Activated naive CD4-positive, alpha-beta T cell treated with anti-CD3 and anti-CD28 coated beads, Interleukin-2, amount 50 U/mL, for 24 hours (primary cell): Measurements from ENCODE around the gene GNAT3.

Experiments used
- H3K27ac Mint-ChIP-seq: one replicate; pipeline ENCODE4 v1.8.0; 2021; ENCODE audit warnings: mild to moderate bottlenecking, mixed read lengths
- H3K27me3 Mint-ChIP-seq: one replicate; pipeline ENCODE4 v1.8.0; 2021; ENCODE audit warnings: mixed read lengths
- H3K36me3 Mint-ChIP-seq: one replicate; pipeline ENCODE4 v1.8.0; 2021; ENCODE audit warnings: mixed read lengths
- H3K4me1 Mint-ChIP-seq: one replicate; pipeline ENCODE4 v1.8.0; 2021; ENCODE audit warnings: mixed read lengths
- H3K4me3 Mint-ChIP-seq: one replicate; pipeline ENCODE4 v1.8.0; 2021; ENCODE audit warnings: mild to moderate bottlenecking, mixed read lengths
- H3K9me3 Mint-ChIP-seq: one replicate; pipeline ENCODE4 v1.8.0; 2021; ENCODE audit warnings: mixed read lengths

Gene GNAT3

DNA sequence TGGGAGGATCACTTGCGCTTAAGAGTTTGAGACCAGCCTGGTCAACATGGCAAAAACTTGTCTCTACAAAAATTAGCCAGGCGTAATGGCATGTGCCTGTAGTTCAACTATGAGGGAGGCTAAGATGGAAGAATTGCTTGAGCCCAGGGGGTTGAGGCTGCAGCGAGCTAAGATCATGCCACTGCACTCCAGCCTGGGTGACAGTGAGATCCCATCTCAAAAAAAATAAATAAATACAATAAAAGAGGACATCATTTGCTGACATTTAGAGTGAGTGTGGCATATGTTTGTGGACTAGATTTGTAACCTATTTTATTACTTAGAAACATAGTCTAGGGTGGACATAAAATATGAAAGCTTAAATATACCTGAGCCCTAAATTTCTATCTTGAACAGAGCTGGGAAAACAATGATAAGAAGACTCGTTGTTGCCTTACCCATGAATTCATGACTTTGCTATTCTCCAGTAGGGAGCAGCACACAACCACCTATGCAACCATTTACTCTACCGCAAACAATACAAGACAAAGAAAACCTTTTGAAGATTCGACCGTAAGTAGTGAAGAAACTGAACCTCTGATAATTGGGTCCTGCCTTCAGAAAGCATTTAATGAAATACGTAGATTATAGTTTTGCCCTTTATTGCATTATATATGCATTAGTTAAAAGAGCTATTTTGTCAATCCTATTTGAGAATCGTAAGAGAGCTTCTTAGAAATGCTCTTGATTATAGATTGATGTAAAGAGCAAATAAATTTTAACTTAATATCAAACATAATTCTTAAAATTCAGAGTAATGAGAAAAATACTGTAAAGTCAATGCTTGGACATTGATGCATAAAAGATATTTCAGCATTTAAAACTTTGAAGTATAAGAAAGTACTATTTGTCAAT is 83.5 kb downstream of the GNAT3 start:
- Mint-ChIP-seq H3K9me3 (peaks cover 7% of the 10 kb centered on the region), H3K27ac (no peak overlapping the region), H3K4me1 (no peaks in the 10 kb centered on the region), H3K36me3 (no peaks in the 10 kb centered on the region), H3K27me3 (no peaks in the 10 kb centered on the region), H3K4me3 (no peak overlapping the region)

DNA sequence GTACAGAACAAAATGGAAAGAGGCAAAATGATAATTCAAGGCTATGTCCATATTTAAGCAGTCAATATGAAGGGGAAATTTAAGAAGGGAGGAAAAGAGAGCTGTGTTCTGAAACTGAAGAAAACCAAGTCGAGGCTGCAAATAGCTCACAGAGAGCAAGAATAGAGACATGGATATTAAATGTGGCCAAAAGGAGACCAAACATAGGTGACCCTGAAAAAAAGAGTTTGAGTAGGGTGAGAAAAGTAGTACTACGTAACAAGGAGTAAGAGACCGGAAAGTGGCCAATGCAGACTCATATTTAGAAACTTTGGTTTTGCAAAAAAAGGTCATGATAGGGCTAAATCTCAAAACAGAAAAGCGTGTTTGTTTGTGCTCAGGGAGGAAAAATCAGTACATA is 84.6 kb downstream of the GNAT3 start:
- no peaks in the 10 kb centered on the region for H3K4me1 Mint-ChIP-seq
- H3K27me3 Mint-ChIP-seq: no peaks in the 10 kb centered on the region
- peaks cover 7% of the 10 kb centered on the region for H3K9me3 Mint-ChIP-seq
- H3K4me3 Mint-ChIP-seq: no peak overlapping the region
- H3K27ac Mint-ChIP-seq: no peak overlapping the region
- H3K36me3 Mint-ChIP-seq: no peaks in the 10 kb centered on the region

DNA sequence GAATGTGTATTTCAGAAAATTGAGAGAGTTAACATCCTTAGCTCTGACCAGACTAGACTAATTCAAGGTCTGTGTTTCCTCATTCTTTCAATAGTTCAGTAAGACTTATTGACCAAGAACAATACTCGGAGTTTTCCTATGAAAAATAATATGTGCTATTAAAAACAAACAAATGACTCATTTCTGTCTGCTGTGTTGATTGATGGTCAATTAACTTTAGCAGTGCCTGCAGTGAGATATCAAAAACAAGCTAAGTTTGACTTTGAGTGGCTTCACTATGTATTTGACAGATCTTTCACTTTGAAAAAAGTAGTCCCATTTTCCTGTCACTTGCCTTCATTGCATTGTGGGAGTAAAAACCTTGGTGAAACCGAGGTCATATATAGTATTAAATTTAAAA is 91.0 kb downstream of the GNAT3 start:
- no peak overlapping the region for H3K4me3 Mint-ChIP-seq
- H3K4me1 Mint-ChIP-seq: no peaks in the 10 kb centered on the region
- H3K27ac Mint-ChIP-seq: no peak overlapping the region
- no peaks in the 10 kb centered on the region for H3K9me3 Mint-ChIP-seq
- H3K36me3 Mint-ChIP-seq: no peaks in the 10 kb centered on the region
- H3K27me3 Mint-ChIP-seq: no peaks in the 10 kb centered on the region

DNA sequence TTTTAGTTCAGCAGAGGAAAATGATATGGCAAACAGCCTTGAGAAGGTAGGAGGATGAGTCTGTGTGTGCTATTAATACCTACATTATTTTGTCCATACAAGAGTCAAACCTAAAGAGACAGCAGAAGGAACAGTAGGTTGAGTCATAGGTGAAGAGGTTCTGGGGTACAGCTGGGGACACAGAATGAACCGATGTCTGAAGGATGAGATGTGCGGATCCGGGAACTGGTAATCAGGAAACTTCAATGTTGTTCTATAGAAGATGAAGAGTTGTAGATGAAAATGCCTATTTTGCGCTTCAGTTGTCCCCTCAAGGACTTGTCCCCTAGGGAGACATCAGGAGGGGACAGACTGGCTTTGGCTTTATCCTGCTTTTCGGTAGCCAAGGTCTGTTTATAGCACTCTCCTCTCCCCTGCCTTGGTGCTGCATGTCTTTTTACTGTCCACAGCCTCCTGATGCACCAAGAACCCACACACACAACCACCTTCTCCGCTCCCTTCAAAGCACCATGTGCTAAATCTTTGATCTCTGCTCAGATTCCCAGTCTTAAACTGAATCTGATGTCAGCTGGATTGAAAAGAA is 94.6 kb downstream of the GNAT3 start:
- no peaks in the 10 kb centered on the region for H3K4me1 Mint-ChIP-seq
- H3K4me3 Mint-ChIP-seq: no peak overlapping the region
- H3K9me3 Mint-ChIP-seq: no peaks in the 10 kb centered on the region

DNA sequence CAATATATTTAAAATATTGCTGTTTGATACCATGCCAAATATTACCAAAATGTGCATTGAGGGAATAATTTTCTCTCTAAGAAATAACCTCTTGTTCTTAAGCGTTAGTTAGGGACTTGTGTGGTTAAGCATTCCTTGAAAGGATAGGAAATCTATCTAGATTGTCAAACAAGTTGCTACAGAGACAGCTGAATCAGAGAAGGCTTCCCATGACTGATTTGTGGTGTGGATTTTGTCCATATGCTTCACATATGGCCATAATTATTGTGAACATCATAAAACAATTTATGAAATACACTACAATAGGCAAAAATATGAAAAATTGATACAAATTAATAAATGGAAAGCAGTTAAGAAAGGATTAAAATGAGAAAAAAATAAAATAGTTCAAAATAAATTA is 96.3 kb downstream of the GNAT3 start:
- Mint-ChIP-seq H3K36me3 (no peaks in the 10 kb centered on the region), H3K4me1 (no peaks in the 10 kb centered on the region), H3K27ac (no peak overlapping the region), H3K27me3 (no peaks in the 10 kb centered on the region), H3K9me3 (no peaks in the 10 kb centered on the region), H3K4me3 (no peak overlapping the region)

More for the DNA sequence above, 94.6 kb downstream of the GNAT3 start:
- Mint-ChIP-seq H3K27me3 (no peaks in the 10 kb centered on the region), H3K27ac (no peak overlapping the region), H3K36me3 (no peaks in the 10 kb centered on the region)

DNA sequence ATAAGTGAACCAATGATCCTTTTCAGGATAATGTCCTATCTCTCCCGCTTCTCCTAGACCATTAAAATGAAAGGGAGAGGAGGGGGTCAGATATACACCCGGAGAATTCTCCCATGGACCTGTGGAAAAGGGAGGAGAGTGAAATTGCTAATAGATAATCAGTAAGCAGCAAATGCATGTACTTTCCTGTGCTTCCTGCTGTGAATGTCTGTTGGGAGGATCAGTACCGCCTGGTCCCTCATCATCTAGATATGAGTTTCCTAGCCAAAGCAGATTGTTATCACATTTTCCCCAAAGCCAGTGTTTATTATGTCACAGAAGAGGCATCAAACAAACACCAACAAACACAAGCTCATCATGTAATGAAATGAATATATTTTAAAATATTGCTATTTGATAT is 96.8 kb downstream of the GNAT3 start:
- H3K27ac Mint-ChIP-seq: no peak overlapping the region
- no peaks in the 10 kb centered on the region for H3K36me3 Mint-ChIP-seq
- H3K9me3 Mint-ChIP-seq: no peaks in the 10 kb centered on the region
- H3K27me3 Mint-ChIP-seq: no peaks in the 10 kb centered on the region
- H3K4me1 Mint-ChIP-seq: no peaks in the 10 kb centered on the region
- no peak overlapping the region for H3K4me3 Mint-ChIP-seq

DNA sequence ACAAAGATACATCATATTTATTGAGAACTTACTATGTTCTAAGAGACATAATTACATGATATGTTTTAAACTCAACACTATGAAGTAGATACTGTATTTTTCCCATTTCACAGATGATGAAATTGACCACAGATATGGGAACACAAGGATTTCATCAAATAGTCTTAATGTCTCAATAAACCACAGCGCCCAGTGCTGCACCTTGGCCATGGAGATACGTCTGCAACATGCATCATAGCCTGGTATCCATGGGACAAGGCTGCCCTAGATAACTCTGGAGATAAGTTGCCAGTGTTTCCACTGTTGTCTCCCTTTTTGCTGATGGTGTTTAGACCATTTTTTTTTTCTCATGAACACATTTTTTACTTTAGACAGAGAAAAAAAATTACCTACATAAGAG is 97.5 kb downstream of the GNAT3 start:
- Mint-ChIP-seq H3K36me3 (no peaks in the 10 kb centered on the region), H3K9me3 (no peaks in the 10 kb centered on the region), H3K27ac (no peak overlapping the region), H3K4me3 (no peak overlapping the region), H3K27me3 (no peaks in the 10 kb centered on the region), H3K4me1 (no peaks in the 10 kb centered on the region)

DNA sequence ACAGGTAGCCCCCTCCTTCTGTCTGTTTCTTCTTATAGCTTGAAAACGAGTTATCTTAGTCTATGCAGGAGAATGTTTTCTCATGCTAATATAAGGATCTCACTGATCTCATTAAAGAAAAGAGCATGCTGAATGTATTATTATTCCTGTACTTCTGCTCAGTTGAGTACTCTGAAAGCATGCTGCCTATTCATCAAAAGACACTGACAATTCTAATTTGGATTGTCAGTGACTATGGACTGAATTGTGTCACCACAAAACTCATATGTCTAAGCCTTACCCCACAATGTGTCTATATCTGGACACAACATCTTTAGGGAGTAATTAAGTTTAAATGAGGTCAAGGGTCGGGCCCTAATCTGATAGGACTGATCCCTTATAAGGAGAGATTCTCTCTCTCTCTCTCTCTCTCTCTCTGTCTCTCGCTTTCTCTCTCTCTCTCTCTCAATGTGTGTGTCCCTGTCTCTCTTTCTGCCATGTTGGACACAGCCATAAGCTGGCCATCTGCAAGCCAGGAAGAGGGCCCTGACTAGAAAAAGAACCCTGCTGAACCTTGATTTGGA is 98.4 kb downstream of the GNAT3 start:
- Mint-ChIP-seq H3K9me3 (no peaks in the 10 kb centered on the region), H3K36me3 (no peaks in the 10 kb centered on the region), H3K27me3 (no peaks in the 10 kb centered on the region), H3K4me1 (no peaks in the 10 kb centered on the region), H3K27ac (no peak overlapping the region), H3K4me3 (no peak overlapping the region)

DNA sequence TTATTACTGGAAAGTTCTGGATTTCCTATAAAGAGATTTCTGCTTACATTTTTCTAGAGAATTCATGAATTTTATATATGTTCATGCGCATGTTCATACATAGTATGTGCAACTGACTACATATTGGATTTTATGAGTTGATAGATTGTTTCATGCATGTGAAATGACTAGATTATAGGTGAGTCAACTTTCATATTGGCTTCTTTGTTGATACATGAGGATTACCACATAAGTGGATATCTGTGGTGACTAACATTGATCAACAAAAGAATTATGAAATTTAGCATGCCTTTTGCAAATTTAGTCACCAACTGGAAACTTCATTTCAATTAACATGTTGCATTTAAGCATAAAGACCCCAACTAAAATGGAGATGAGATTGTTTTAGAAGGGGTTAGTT is 99.0 kb downstream of the GNAT3 start:
- H3K27me3 Mint-ChIP-seq: no peaks in the 10 kb centered on the region
- no peak overlapping the region for H3K27ac Mint-ChIP-seq
- no peaks in the 10 kb centered on the region for H3K9me3 Mint-ChIP-seq
- H3K4me1 Mint-ChIP-seq: no peaks in the 10 kb centered on the region
- H3K4me3 Mint-ChIP-seq: no peak overlapping the region
- no peaks in the 10 kb centered on the region for H3K36me3 Mint-ChIP-seq

DNA sequence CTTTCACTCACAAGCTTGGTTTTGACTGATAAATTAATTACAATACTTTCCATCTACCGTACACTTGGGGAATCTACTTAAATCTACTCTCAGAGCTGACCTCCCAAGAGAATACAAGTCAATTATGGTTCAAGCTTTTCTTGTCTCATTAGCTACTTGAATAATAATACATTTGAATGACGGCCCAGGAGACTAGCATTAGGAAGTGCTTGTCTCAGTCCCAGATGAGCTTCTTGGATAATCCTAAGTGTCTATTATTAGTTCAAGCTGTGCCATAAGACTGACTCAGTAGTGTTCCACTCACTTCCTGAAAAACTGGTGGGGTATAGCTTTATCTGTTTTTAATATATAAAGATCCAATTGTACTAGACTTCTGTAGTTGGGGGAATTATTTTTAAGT is 100.2 kb downstream of the GNAT3 start:
- Mint-ChIP-seq H3K36me3 (no peaks in the 10 kb centered on the region), H3K27me3 (no peaks in the 10 kb centered on the region), H3K4me3 (no peak overlapping the region), H3K27ac (no peak overlapping the region), H3K4me1 (no peaks in the 10 kb centered on the region), H3K9me3 (no peaks in the 10 kb centered on the region)

DNA sequence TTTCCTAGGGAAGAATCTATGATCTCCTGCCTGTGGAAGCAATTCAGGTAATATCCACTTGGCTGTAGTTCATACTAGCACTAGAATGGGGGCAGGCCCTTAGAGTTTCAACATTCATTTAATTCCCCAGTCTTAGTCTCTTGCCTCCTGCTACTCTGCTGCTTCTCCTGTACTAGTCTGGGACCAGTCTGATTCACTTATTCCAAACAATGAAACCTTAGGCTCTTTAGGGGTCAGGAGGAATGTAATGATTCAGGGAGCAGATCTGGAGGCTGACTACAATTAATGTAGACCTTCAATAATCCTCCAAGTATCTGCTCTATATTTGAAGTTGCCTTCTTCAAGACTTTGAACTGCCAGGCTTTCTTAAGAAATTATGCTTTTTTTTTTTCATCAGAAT is 101.8 kb downstream of the GNAT3 start:
- Mint-ChIP-seq H3K9me3 (no peaks in the 10 kb centered on the region), H3K27ac (no peak overlapping the region), H3K27me3 (no peaks in the 10 kb centered on the region), H3K36me3 (no peaks in the 10 kb centered on the region), H3K4me3 (no peak overlapping the region), H3K4me1 (no peaks in the 10 kb centered on the region)
